Tibial nerve (tissue), 3 donors: ENCODE data around the gene HPSE2.

Source experiments
- CTCF ChIP-seq, 5 experiments: fragments of 200-600 bp in 3 of 5; fragments of 450-650 bp in 2 of 5; sonication (generic) in 3 of 5; IDR thresholded peaks; one replicate each; pipeline ENCODE4 v1.5.1; 2016 to 2019; ENCODE audit warnings: antibody characterized with exemption in 5 of 5, mild to moderate bottlenecking in 3 of 5, moderate library complexity in 2 of 5
- POLR2A ChIP-seq, 2 donors: fragments of 450-650 bp; IDR thresholded peaks; one replicate each; pipeline ENCODE4 v1.6.1; 2017; ENCODE audit warnings: antibody characterized with exemption in 2 of 2, mild to moderate bottlenecking in 2 of 2, moderate library complexity in 2 of 2

DNA sequence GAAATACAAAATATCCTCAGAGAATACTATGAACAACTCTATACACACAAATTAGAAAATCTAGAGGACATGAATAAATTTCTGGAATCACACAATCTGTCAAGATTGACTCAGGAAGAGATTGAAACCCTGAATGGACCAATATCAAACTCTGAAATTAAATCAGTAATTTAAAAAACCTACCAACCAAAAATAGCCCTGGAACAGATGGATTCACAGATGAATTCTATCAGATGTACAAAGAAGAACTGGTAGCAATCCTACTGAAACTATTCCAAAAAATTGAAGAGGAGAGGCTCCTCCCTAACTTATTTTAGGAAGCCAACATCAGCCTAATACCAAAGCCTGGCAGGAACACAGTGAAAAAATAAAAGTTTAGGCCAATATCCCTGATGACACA lies 190.0 kb downstream of the HPSE2 start:
- TF ChIP-seq POLR2A (IDR thresholded peaks at IDR 0.05) = no peak
- TF ChIP-seq CTCF (IDR thresholded peaks at IDR 0.05) = no peak
